Measurements from ENCODE around the gene CTNND1. TPM values are rescaled to one million over a fixed set of nuclear protein-coding genes. Genes with fewer than 3 reads are reported as not detected.

Gene CTNND1
- total and polyA plus RNA-seq, 2 experiments from 2014 or later, result 39.1 to 136 TPM

GRCh38 chr11:57818812-57819211, 57.2 kb downstream of the CTNND1 start:
- ATAC-seq, result no peak
- peaks cover 32% of the 10 kb centered on the region for H3K36me3 ChIP-seq (ENCODE audit: insufficient read depth)
- no peaks in the 10 kb centered on the region; the same call in 2 of the 3 replicates for H3K9me3 Mint-ChIP-seq

More at GRCh38 chr11:57818812-57819211, 57.2 kb downstream of the CTNND1 start:
- H3K4me3 ChIP-seq, result no peak overlapping the region
- Mint-ChIP-seq H3K36me3 (ENCODE audit: low read depth) (peaks cover 45% of the 10 kb centered on the region), H3K27me3 (ENCODE audit: insufficient read depth, low read depth, poor library complexity) (peaks cover 6% of the 10 kb centered on the region), H3K4me1 (no peaks in the 10 kb centered on the region), H3K4me3 (no peak overlapping the region), H3K27ac (no peak overlapping the region)
- DNase-seq (ENCODE audit: low spot score), result no peak
- no peak overlapping the region for H2AFZ ChIP-seq
- no peaks in the 10 kb centered on the region for H3K9me2 ChIP-seq (ENCODE audit: insufficient read depth)
- H3K79me2 ChIP-seq (replicated peaks; ENCODE audit: insufficient read depth), result no peaks in the 10 kb centered on the region
- peaks cover 7% of the 10 kb centered on the region; the same call in 1 of the 2 replicates for H3F3A ChIP-seq (replicated peaks; ENCODE audit: low read depth)
- H3K27me3 ChIP-seq (ENCODE audit: insufficient read depth), result no peaks in the 10 kb centered on the region
- peaks cover 3% of the 10 kb centered on the region for H4K20me1 ChIP-seq (replicated peaks; ENCODE audit: insufficient read depth)
- no peak overlapping the region for H3K4me2 ChIP-seq
- no peak overlapping the region for H3K27ac ChIP-seq (ENCODE audit: low read depth)
- TF ChIP-seq, protein P1, sequence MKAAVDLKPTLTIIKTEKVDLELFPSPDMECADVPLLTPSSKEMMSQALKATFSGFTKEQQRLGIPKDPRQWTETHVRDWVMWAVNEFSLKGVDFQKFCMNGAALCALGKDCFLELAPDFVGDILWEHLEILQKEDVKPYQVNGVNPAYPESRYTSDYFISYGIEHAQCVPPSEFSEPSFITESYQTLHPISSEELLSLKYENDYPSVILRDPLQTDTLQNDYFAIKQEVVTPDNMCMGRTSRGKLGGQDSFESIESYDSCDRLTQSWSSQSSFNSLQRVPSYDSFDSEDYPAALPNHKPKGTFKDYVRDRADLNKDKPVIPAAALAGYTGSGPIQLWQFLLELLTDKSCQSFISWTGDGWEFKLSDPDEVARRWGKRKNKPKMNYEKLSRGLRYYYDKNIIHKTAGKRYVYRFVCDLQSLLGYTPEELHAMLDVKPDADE (IDR thresholded peaks at IDR 0.05), result no peak
- TF ChIP-seq CREB1 (CRISPR knock-in tag; IDR thresholded peaks at IDR 0.05; ENCODE audit: low read depth), result no peak
- no peak for TF ChIP-seq REST (IDR thresholded peaks at IDR 0.05; ENCODE audit: unreplicated experiment)
- TF ChIP-seq EZH2 (IDR thresholded peaks at IDR 0.05; ENCODE audit: low read depth, unreplicated experiment), result no peak
- no peak for TF ChIP-seq JUNB (IDR thresholded peaks at IDR 0.05; ENCODE audit: unreplicated experiment)
- TF ChIP-seq, protein P2, sequence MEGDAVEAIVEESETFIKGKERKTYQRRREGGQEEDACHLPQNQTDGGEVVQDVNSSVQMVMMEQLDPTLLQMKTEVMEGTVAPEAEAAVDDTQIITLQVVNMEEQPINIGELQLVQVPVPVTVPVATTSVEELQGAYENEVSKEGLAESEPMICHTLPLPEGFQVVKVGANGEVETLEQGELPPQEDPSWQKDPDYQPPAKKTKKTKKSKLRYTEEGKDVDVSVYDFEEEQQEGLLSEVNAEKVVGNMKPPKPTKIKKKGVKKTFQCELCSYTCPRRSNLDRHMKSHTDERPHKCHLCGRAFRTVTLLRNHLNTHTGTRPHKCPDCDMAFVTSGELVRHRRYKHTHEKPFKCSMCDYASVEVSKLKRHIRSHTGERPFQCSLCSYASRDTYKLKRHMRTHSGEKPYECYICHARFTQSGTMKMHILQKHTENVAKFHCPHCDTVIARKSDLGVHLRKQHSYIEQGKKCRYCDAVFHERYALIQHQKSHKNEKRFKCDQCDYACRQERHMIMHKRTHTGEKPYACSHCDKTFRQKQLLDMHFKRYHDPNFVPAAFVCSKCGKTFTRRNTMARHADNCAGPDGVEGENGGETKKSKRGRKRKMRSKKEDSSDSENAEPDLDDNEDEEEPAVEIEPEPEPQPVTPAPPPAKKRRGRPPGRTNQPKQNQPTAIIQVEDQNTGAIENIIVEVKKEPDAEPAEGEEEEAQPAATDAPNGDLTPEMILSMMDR (conservative IDR thresholded peaks at IDR 0.05; ENCODE audit: low read depth in 2 of 2), result no peak
- TF ChIP-seq EZH2phosphoT487 (IDR thresholded peaks at IDR 0.05; ENCODE audit: unreplicated experiment), result no peak
- TF ChIP-seq, protein P3, sequence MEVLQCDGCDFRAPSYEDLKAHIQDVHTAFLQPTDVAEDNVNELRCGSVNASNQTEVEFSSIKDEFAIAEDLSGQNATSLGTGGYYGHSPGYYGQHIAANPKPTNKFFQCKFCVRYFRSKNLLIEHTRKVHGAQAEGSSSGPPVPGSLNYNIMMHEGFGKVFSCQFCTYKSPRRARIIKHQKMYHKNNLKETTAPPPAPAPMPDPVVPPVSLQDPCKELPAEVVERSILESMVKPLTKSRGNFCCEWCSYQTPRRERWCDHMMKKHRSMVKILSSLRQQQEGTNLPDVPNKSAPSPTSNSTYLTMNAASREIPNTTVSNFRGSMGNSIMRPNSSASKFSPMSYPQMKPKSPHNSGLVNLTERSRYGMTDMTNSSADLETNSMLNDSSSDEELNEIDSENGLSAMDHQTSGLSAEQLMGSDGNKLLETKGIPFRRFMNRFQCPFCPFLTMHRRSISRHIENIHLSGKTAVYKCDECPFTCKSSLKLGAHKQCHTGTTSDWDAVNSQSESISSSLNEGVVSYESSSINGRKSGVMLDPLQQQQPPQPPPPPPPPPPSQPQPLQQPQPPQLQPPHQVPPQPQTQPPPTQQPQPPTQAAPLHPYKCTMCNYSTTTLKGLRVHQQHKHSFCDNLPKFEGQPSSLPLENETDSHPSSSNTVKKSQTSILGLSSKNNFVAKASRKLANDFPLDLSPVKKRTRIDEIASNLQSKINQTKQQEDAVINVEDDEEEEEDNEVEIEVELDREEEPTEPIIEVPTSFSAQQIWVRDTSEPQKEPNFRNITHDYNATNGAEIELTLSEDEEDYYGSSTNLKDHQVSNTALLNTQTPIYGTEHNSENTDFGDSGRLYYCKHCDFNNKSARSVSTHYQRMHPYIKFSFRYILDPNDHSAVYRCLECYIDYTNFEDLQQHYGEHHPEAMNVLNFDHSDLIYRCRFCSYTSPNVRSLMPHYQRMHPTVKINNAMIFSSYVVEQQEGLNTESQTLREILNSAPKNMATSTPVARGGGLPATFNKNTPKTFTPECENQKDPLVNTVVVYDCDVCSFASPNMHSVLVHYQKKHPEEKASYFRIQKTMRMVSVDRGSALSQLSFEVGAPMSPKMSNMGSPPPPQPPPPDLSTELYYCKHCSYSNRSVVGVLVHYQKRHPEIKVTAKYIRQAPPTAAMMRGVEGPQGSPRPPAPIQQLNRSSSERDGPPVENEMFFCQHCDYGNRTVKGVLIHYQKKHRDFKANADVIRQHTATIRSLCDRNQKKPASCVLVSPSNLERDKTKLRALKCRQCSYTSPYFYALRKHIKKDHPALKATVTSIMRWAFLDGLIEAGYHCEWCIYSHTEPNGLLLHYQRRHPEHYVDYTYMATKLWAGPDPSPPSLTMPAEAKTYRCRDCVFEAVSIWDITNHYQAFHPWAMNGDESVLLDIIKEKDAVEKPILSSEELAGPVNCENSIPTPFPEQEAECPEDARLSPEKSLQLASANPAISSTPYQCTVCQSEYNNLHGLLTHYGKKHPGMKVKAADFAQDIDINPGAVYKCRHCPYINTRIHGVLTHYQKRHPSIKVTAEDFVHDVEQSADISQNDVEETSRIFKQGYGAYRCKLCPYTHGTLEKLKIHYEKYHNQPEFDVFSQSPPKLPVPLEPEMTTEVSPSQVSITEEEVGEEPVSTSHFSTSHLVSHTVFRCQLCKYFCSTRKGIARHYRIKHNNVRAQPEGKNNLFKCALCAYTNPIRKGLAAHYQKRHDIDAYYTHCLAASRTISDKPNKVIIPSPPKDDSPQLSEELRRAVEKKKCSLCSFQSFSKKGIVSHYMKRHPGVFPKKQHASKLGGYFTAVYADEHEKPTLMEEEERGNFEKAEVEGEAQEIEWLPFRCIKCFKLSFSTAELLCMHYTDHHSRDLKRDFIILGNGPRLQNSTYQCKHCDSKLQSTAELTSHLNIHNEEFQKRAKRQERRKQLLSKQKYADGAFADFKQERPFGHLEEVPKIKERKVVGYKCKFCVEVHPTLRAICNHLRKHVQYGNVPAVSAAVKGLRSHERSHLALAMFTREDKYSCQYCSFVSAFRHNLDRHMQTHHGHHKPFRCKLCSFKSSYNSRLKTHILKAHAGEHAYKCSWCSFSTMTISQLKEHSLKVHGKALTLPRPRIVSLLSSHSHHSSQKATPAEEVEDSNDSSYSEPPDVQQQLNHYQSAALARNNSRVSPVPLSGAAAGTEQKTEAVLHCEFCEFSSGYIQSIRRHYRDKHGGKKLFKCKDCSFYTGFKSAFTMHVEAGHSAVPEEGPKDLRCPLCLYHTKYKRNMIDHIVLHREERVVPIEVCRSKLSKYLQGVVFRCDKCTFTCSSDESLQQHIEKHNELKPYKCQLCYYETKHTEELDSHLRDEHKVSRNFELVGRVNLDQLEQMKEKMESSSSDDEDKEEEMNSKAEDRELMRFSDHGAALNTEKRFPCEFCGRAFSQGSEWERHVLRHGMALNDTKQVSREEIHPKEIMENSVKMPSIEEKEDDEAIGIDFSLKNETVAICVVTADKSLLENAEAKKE (CRISPR knock-in tag; IDR thresholded peaks at IDR 0.05), result no peak
- no peak for TF ChIP-seq NANOG (IDR thresholded peaks at IDR 0.05; ENCODE audit: borderline replicate concordance)
- no peak for TF ChIP-seq POLR2AphosphoS5 (IDR thresholded peaks at IDR 0.05; ENCODE audit: low read depth)
- no peak for TF ChIP-seq ZNF331 (CRISPR knock-in tag; IDR thresholded peaks at IDR 0.05; ENCODE audit: low read depth)
- no peak for TF ChIP-seq ZNF114 (CRISPR knock-in tag; IDR thresholded peaks at IDR 0.05)
- TF ChIP-seq STAT1 (IDR thresholded peaks at IDR 0.05; ENCODE audit: unreplicated experiment), result no peak
- H3K4me1 ChIP-seq (ENCODE audit: insufficient read depth), result no peaks in the 10 kb centered on the region

Measured in GM23338 (cell line).